IPS DF 6.9 (cell line): Measurements from ENCODE around the gene EIF4E2.

Source experiments
- DNase-seq: peaks from one replicate; pipeline ENCODE4 v3.0.0-alpha.2; 2013; ENCODE audit warnings: low read depth, low spot score
- H3K27ac ChIP-seq: one replicate; pipeline ENCODE4 v1.5.1; 2013; ENCODE audit warnings: low read length, control low read depth
- H3K27me3 ChIP-seq: 2 replicates; pipeline ENCODE4 v1.6.1; 2013; ENCODE audit warnings: mild to moderate bottlenecking, low read length; ENCODE audit not compliant: control insufficient read depth, insufficient read depth
- H3K36me3 ChIP-seq: 2 replicates; pipeline ENCODE4 v1.6.1; 2013; ENCODE audit warnings: low read length; ENCODE audit not compliant: control insufficient read depth, insufficient read depth
- H3K4me1 ChIP-seq: 2 replicates; pipeline ENCODE4 v1.6.1; 2013; ENCODE audit warnings: low read length; ENCODE audit not compliant: control insufficient read depth, insufficient read depth
- H3K4me3 ChIP-seq: 2 replicates; pipeline ENCODE4 v1.5.1; 2013; ENCODE audit warnings: mild to moderate bottlenecking, low read length
- H3K9me3 ChIP-seq: 2 replicates; pipeline ENCODE4 v1.6.1; 2013; ENCODE audit warnings: low read length, inconsistent platforms; ENCODE audit not compliant: control insufficient read depth, insufficient read depth
- WGBS: extraction: QIAGEN DNeasy Blood & Tissue Kit; methylation state at CpG from one replicate; pipeline ENCODE4 v1.1.7; 2013; ENCODE audit warnings: mixed read lengths, missing lambda C conversion rate; ENCODE audit not compliant: insufficient read length, insufficient coverage; 5-methylcytosine and 5-hydroxymethylcytosine counted together

Gene EIF4E2

DNA sequence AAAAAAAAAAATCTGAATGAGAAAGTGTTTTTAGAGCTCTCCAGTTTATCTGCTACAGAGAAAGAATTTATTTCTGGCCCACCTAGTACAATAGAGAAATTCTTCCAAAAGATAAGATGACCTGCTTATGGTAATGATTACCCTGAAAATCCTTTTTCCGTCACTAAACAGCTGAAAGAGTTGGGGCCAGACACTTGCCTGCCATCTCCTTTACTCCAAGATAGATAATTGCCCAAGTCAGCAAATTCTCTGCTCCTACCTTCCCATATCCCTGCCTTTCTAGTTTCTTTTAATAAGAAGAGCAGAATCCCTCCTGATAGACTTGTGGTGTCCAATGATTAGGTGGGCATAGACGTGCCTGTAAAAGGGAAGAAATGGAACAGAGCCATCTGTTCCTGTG is 28.1 kb downstream of the EIF4E2 start:
- peaks cover 6% of the 10 kb centered on the region; the same call in 1 of the 2 replicates for H3K36me3 ChIP-seq
- H3K4me1 ChIP-seq = no peaks in the 10 kb centered on the region

DNA sequence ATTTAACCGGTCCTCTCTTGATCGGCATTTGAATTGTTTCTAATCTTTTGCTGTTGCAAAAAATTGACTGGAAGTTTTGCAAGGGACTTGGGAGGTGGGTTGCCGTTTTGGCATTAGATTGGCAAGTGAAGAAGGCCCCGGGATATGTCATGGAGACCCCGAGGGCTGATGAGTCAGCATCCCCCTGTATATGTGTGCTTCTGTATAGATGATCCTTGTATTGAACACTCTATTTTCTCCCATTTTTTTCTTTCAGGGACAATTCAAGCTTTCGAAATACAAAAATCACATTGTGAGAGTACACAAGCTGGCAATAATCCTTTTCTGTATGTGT is 30.1 kb downstream of the EIF4E2 start:
- no peak for DNase-seq
- H3K4me3 ChIP-seq = no peak overlapping the region
- no peak overlapping the region for H3K27ac ChIP-seq
- no CpG with 5 or more reads among the region's 6 CpGs for WGBS
- peaks cover 3% of the 10 kb centered on the region; the same call in 1 of the 2 replicates for H3K36me3 ChIP-seq
- H3K9me3 ChIP-seq = no peaks in the 10 kb centered on the region
- no peaks in the 10 kb centered on the region for H3K4me1 ChIP-seq
- H3K27me3 ChIP-seq = no peaks in the 10 kb centered on the region

More for the DNA sequence above, 28.1 kb downstream of the EIF4E2 start:
- no peaks in the 10 kb centered on the region for H3K9me3 ChIP-seq
- no peaks in the 10 kb centered on the region for H3K27me3 ChIP-seq
- WGBS = no CpG with 5 or more reads among the region's 2 CpGs
- H3K4me3 ChIP-seq = no peak overlapping the region
- H3K27ac ChIP-seq = no peak overlapping the region
- no peak for DNase-seq

DNA sequence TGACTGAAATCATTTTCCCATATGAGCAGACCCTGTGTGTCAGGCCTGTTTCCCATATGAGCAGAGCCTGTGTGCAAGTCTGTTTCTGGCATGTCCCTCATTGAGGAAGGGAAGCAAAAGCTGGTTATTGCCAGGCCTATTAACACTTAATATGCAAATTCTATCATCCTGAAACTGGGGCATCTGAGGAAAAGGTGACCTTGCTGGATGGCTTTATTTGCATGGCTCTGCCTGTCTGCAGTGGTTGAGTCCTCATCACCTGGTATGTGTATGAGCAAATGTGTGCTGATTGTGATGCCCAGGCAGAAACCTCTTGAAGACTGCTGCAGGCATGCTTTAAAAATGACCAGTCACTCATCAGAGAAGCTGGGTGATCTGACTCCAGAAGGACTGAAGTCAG is 31.2 kb downstream of the EIF4E2 start:
- Histone ChIP-seq H3K36me3 (peaks cover 3% of the 10 kb centered on the region; the same call in 1 of the 2 replicates), H3K4me1 (no peaks in the 10 kb centered on the region), H3K27me3 (no peaks in the 10 kb centered on the region), H3K27ac (no peak overlapping the region), H3K9me3 (no peaks in the 10 kb centered on the region), H3K4me3 (no peak overlapping the region)
- no peak for DNase-seq

DNA sequence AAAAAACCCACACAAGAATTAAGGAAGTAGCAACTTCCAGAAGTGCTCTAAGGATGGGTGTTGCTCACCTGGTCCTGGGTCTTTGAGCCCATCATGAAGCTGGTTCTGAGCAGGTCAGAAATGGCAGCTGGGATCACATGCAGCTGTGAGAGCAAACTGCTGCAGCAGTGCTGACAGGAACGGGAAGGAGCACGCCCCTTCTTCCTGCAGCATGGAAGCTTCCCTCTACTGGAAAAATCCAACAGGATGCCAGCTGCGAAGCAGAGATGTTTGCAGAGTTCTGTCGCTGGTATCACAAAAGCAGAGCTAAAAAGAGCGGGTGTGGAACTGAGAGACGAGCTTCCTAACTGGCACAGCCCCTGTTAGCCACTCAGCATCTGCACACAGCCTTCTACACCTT is 33.7 kb downstream of the EIF4E2 start:
- whole genome bisulfite sequencing = no CpG with 5 or more reads among the region's 6 CpGs
- H3K36me3 ChIP-seq = 0 out of 2 replicates have a peak, but pooled peaks cover 3% of the 10 kb centered on the region
- peaks cover 3% of the 10 kb centered on the region; the same call in 1 of the 2 replicates for H3K4me1 ChIP-seq
- H3K27me3 ChIP-seq = no peaks in the 10 kb centered on the region
- H3K4me3 ChIP-seq = no peak overlapping the region
- H3K27ac ChIP-seq = no peak overlapping the region
- H3K9me3 ChIP-seq = no peaks in the 10 kb centered on the region
- no peak for DNase-seq

DNA sequence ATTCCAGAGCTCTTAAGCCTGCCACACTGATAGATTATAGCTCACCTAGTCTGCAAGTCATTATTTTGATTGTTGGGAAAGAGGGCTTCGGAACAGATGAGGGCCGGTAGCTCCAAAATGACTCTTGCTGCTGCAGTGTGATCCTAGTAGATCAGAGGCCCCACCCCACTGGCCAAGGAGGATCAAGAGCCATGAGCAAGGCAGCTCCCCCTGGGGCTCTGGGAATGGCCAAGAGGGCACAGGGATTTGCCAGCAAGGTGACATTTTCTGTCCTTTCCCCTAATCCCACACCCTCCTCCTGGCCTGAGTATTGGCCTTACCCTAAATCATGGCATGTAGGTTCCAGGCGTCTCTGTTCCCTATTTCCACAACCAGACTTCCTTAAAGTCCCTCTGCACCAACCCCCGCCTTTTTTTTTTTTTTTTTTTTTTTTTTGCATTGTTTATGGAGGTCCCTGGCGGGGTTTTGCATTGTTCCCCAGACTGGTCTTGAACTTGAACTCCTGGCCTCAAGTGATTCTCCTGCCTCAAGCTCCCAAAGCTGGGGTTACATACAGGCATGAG is 36.5 kb downstream of the EIF4E2 start:
- H3K4me1 ChIP-seq = peaks cover 3% of the 10 kb centered on the region; the same call in 1 of the 2 replicates
- DNase-seq = no peak
- no CpG with 5 or more reads among the region's 5 CpGs for WGBS
- H3K9me3 ChIP-seq = no peaks in the 10 kb centered on the region
- no peaks in the 10 kb centered on the region for H3K27me3 ChIP-seq
- no peak overlapping the region for H3K4me3 ChIP-seq
- H3K27ac ChIP-seq = no peak overlapping the region
- H3K36me3 ChIP-seq = no peaks in the 10 kb centered on the region

DNA sequence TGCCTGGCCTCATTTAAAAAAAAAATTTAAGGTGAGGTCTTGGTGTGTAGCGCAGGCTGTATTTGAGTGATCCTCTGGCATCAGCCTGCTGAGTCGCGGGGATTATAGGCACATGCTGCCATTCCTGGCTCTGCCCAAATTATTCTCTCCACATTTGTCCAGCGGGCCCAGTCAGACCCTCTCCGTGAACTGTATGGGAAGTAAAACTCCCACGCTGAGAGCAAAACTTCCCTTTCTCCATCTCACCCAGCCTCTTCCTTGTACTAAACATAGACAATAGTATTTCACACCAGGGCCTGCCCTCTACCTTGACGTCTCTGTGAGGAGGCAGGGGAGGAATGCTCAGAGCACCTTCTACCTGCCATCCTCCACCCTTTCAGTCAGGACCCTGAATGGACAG is 37.0 kb downstream of the EIF4E2 start:
- Histone ChIP-seq H3K9me3 (no peaks in the 10 kb centered on the region), H3K36me3 (no peaks in the 10 kb centered on the region), H3K4me3 (no peak overlapping the region), H3K27ac (no peak overlapping the region), H3K4me1 (peaks cover 3% of the 10 kb centered on the region; the same call in 1 of the 2 replicates), H3K27me3 (no peaks in the 10 kb centered on the region)
- no CpG with 5 or more reads among the region's 7 CpGs for WGBS
- no peak for DNase-seq

DNA sequence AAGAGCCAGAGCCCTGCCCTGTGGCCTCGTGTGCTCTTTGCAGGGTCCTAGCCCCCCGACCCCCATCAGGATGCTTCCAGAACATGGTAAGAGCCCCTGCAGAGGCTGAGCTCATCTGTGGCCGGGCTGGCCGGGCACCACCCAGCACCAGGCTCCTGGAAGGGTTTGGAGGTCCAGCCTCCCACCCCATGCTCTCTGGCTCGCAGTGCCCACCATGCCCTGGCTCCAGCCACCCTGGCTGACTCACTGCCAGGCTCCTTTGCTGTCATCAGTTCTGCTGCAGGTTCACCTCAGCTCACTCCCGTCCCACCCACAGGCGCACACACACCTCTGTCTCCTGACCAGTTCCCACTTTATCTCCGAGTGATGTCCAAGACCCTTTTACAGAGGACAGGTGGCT is 37.5 kb downstream of the EIF4E2 start:
- Histone ChIP-seq H3K36me3 (no peaks in the 10 kb centered on the region), H3K4me1 (peaks cover 3% of the 10 kb centered on the region; the same call in 1 of the 2 replicates), H3K27ac (no peak overlapping the region), H3K27me3 (no peaks in the 10 kb centered on the region), H3K9me3 (no peaks in the 10 kb centered on the region), H3K4me3 (no peak overlapping the region)
- no peak for DNase-seq
- no CpG with 5 or more reads among the region's 8 CpGs for WGBS

DNA sequence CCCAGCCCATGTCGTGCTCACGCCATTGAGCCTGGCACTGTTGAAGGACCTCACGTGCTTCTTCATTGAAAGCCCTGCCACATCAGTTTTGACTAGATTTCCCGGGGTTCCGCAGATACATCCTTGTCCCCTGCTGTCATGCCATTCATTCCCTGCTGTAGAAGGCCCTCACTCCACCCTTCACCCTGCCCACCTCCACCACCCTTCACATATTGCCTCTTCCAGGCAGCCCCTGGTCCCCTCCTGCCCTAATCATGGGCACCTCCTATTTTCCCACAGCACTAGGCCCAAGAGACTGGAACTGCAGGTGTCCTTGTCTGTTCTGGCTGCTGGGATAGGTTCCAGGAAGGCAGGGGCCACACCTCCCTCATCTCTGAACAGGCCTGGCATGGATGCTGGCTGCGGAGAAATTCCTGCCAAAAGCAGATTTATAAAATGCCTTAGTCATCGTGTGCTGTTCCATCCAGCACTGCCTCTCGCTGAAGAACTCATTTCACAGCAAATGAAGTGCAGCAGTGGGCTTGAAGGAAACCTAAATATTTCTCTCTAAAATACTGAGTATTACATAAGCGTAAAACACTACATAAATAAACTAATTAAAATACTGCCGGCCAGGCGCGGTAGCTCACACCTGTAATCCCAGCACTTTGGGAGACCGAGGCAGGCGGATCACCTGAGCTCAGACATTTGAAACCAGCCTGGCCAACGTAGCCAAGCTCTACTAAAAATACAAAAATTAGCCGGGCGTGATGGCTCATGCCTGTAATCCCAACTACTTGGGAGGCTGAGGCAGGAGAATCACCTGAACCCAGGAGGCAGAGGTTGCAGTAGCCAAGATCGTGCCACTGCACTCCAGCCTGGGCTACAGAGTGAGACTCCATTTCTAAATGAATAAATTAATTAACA is 38.4 kb downstream of the EIF4E2 start:
- Histone ChIP-seq H3K36me3 (no peaks in the 10 kb centered on the region), H3K27ac (no peak overlapping the region), H3K9me3 (no peaks in the 10 kb centered on the region), H3K4me3 (no peak overlapping the region), H3K4me1 (peaks cover 3% of the 10 kb centered on the region; the same call in 1 of the 2 replicates), H3K27me3 (no peaks in the 10 kb centered on the region)
- no CpG with 5 or more reads among the region's 18 CpGs for WGBS
- DNase-seq = no peak

DNA sequence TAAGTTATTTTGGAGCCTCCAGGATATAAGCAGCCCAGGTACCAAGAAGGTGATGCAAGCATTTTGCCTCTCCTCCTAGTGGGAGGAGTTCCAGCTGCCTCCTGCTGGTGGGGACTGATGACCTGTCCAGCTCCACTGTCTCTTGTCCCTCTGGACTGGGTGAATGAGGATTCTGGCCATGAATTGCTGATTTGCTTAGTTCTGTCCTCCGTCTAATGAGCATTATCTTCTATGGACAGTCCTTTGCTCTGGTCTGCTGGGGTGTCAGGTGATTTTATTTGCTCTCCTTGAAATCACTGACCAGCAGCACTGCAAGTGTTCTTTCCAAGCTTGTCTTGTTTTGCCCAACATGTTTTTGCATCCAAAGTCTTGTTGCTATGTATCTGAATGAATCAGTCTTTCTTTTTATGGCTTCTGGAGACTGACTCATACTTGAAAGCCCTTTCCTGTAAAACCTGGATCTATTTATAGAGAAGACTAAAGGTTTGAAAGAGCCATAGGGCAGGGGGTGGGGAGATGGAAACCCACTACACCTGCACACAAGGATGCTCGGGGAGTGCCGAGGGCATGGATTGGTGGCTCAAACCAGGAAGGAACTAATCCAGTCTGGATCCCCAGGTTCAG is 42.4 kb downstream of the EIF4E2 start:
- no peaks in the 10 kb centered on the region for H3K27me3 ChIP-seq
- DNase-seq = no peak
- no peak overlapping the region for H3K4me3 ChIP-seq

DNA sequence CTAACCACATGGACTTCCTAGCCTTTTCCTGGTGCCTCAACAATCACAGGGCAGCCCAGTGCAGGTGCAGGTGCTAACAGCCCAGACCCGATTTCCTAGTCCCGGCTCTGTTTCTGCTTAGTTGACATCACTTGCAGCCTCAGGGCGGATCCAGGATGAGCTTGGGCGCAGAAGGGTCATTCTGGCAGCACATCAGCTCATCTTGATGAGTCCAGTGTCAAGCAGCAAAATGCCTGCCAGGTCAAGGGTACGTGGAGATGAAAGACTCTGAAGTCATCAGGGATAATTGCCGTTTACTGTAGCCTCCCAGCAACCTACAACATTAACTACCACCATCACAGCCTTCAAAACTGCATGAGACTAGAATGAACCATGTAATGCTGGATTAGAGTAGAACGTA is 43.5 kb downstream of the EIF4E2 start:
- Histone ChIP-seq H3K9me3 (no peaks in the 10 kb centered on the region), H3K27me3 (no peaks in the 10 kb centered on the region), H3K27ac (no peak overlapping the region), H3K4me1 (no peaks in the 10 kb centered on the region), H3K36me3 (no peaks in the 10 kb centered on the region), H3K4me3 (no peak overlapping the region)
- no CpG with 5 or more reads among the region's 7 CpGs for WGBS
- DNase-seq = no peak

More for the DNA sequence above, 42.4 kb downstream of the EIF4E2 start:
- no peaks in the 10 kb centered on the region for H3K9me3 ChIP-seq
- H3K4me1 ChIP-seq = peaks cover 1% of the 10 kb centered on the region; the same call in 1 of the 2 replicates
- WGBS = no CpG with 5 or more reads among the region's 3 CpGs
- no peaks in the 10 kb centered on the region for H3K36me3 ChIP-seq
- no peak overlapping the region for H3K27ac ChIP-seq
